ENCODE measurements around the gene COL23A1.

The COL23A1 gene

GRCh38 chr5:178351221-178352034 is 238.8 kb downstream of the COL23A1 start:
- DNase-seq, result no peak

GRCh38 chr5:178350361-178351220 is 239.6 kb downstream of the COL23A1 start:
- no peak for DNase-seq

GRCh38 chr5:178349625-178350353 is 240.4 kb downstream of the COL23A1 start:
- no peak for DNase-seq

- no peak for DNase-seq
These were observed 241.1 kb downstream of the COL23A1 start for GRCh38 chr5:178349075-178349511.

- DNase-seq, result no peak
These were observed 241.7 kb downstream of the COL23A1 start for GRCh38 chr5:178348356-178349074.

GRCh38 chr5:178347956-178348355 is 242.2 kb downstream of the COL23A1 start:
- DNase-seq, result no peak

GRCh38 chr5:178346607-178347334 is 243.4 kb downstream of the COL23A1 start:
- DNase-seq, result no peak

- no peak for DNase-seq
These were observed 246.9 kb downstream of the COL23A1 start for GRCh38 chr5:178343306-178343705.

GRCh38 chr5:178341851-178342140 is 248.4 kb downstream of the COL23A1 start:
- DNase-seq, result no peak

GRCh38 chr5:178341091-178341850 is 248.9 kb downstream of the COL23A1 start:
- DNase-seq, result no peak

GRCh38 chr5:178340637-178341036 is 249.6 kb downstream of the COL23A1 start:
- DNase-seq, result no peak

- DNase-seq, result no peak
These were observed 250.0 kb downstream of the COL23A1 start for GRCh38 chr5:178340187-178340586.

- no peak for DNase-seq
These were observed 250.9 kb downstream of the COL23A1 start for GRCh38 chr5:178339272-178339671.

GRCh38 chr5:178338750-178339144 is 251.4 kb downstream of the COL23A1 start:
- DNase-seq, result no peak

- no peak for DNase-seq
These were observed 252.0 kb downstream of the COL23A1 start for GRCh38 chr5:178338126-178338749.

GRCh38 chr5:178337334-178337741 is 252.9 kb downstream of the COL23A1 start:
- no peak for DNase-seq

GRCh38 chr5:178336889-178337288 is 253.3 kb downstream of the COL23A1 start:
- no peak for DNase-seq

GRCh38 chr5:178335302-178336030 is 254.7 kb downstream of the COL23A1 start:
- DNase-seq, result no peak

GRCh38 chr5:178334861-178335260 is 255.3 kb downstream of the COL23A1 start:
- DNase-seq, result no peak
